PC-3 (cell line): ENCODE results near the gene ABCC8. TPM values are rescaled to one million over a fixed set of nuclear protein-coding genes. Genes with fewer than 3 reads are reported as not detected.

Experiments
- ATAC-seq: fragments of 200-7000 bp; cut with Tn5 transposase; 2 replicates; pipeline ENCODE4 v1.9.1; 2020; ENCODE audit warnings: mild to moderate bottlenecking, moderate library complexity
- BruUV-seq: library from RNA; stranded (reverse); fragments of 400-500 nt; replicated peaks from 2 replicates; lab custom pipeline; 2021; lab: Mats Ljungman, UMichigan
- CTCF ChIA-PET: fragments of 300-600 bp; sonication (Branson Sonifier 250); formaldehyde crosslinking; loops from one replicate; lab custom pipeline; 2022; ENCODE audit warnings: antibody characterized with exemption; lab: Charles Lee
- POLR2A ChIA-PET: fragments of 300-600 bp; sonication (Branson Sonifier 250); formaldehyde crosslinking; loops from one replicate; lab custom pipeline; 2022; ENCODE audit warnings: antibody characterized with exemption; ENCODE audit not compliant: unreplicated experiment; lab: Charles Lee
- DNase-seq: peaks from one replicate; pipeline ENCODE4 v3.0.0-alpha.2; 2015
- H2AFZ ChIP-seq: fragments of 300-600 bp; sonication (generic); 2 replicates; pipeline ENCODE4 v1.6.0; 2016; ENCODE audit warnings: antibody characterized with exemption, low read length
- H3F3A ChIP-seq: fragments of 300-600 bp; sonication (generic); one replicate; pipeline ENCODE4 v1.6.0; 2017; ENCODE audit warnings: antibody characterized with exemption, low read length, control low read depth, mild to moderate bottlenecking; ENCODE audit not compliant: unreplicated experiment
- H3K27ac ChIP-seq: fragments of 300-600 bp; sonication (generic); 2 replicates; pipeline ENCODE4 v1.5.1; 2016; ENCODE audit warnings: mild to moderate bottlenecking, low read length
- H3K27me3 ChIP-seq: fragments of 300-600 bp; sonication (generic); 2 replicates; pipeline ENCODE4 v1.6.1; 2016; ENCODE audit warnings: low read length, mixed read lengths
- H3K36me3 ChIP-seq: fragments of 300-600 bp; sonication (generic); 2 replicates; pipeline ENCODE4 v1.6.1; 2016; ENCODE audit warnings: low read depth, mixed run types, low read length, mixed read lengths
- H3K4me1 ChIP-seq: fragments of 300-600 bp; sonication (generic); 2 replicates; pipeline ENCODE4 v1.5.1; 2016; ENCODE audit warnings: low read length; ENCODE audit not compliant: insufficient read depth
- H3K4me2 ChIP-seq: fragments of 300-600 bp; sonication (generic); 2 replicates; pipeline ENCODE4 v1.6.0; 2016; ENCODE audit warnings: low read length
- H3K4me3 ChIP-seq: fragments of 300-600 bp; sonication (generic); 2 replicates; pipeline ENCODE4 v1.5.1; 2016; ENCODE audit warnings: mild to moderate bottlenecking, low read length, mixed read lengths
- H3K79me2 ChIP-seq: fragments of 300-600 bp; sonication (generic); 2 replicates; pipeline ENCODE4 v1.6.1; 2017; ENCODE audit warnings: low read length, mixed read lengths
- H3K9ac ChIP-seq: fragments of 300-600 bp; sonication (generic); 2 replicates; pipeline ENCODE4 v1.6.0; 2016; ENCODE audit warnings: mild to moderate bottlenecking, low read length
- H3K9me2 ChIP-seq: fragments of 300-600 bp; sonication (generic); replicated peaks from 2 replicates; pipeline ENCODE4 v1.6.1; 2016; ENCODE audit warnings: mixed run types, low read length, mixed read lengths
- H3K9me3 ChIP-seq: fragments of 300-600 bp; sonication (generic); 2 replicates; pipeline ENCODE4 v1.6.1; 2016; ENCODE audit warnings: low read length, mixed read lengths
- H4K20me1 ChIP-seq: fragments of 300-600 bp; sonication (generic); 2 replicates; pipeline ENCODE4 v1.6.1; 2016; ENCODE audit warnings: low read length, mixed read lengths
- CTCF ChIP-seq: fragments of 300-600 bp; sonication (generic); conservative IDR thresholded peaks from 2 replicates; pipeline ENCODE4 v1.5.1; 2017; ENCODE audit warnings: antibody characterized with exemption, low read depth, mild to moderate bottlenecking, low read length
- EZH2 ChIP-seq: fragments of 300-600 bp; sonication (generic); IDR thresholded peaks from one replicate; pipeline ENCODE4 v1.6.1; 2017; ENCODE audit warnings: antibody characterized with exemption, mild to moderate bottlenecking, low read length; ENCODE audit not compliant: unreplicated experiment
- EZH2phosphoT487 ChIP-seq: fragments of 300-600 bp; sonication (generic); IDR thresholded peaks from 2 replicates; pipeline ENCODE4 v1.6.1; 2018; ENCODE audit warnings: mild to moderate bottlenecking, antibody characterized with exemption, low read length, borderline replicate concordance
- intact Hi-C: fragments of 100-400 bp; cut with micrococcal nuclease; formaldehyde crosslinking; loops from 2 replicates; pipeline ENCODE4 v1.9.0; 2023
- total RNA-seq: library from RNA; depleted of rRNA; stranded (reverse); fragments of >200 nt; gene quantifications from 2 replicates; pipeline ENCODE4 v1.2.3, GENCODE V29; 2014

The ABCC8 gene
- total RNA-seq, 1 experiment from 2014 or later = not detected

GRCh38 chr11:17505146-17505545 is 28.5 kb upstream of the ABCC8 start:
- TF ChIP-seq CTCF = no peak
- no peak for TF ChIP-seq EZH2phosphoT487
- no peak for TF ChIP-seq EZH2
- H3K9ac ChIP-seq = no peak overlapping the region
- no peaks in the 10 kb centered on the region for H3K9me2 ChIP-seq
- ATAC-seq (no peak), DNase-seq (no peak)
- H3F3A ChIP-seq = no peaks in the 10 kb centered on the region
- BruUV-seq = no TSS peak
- intact Hi-C loops = loop anchor here (10.0 kb wide), 1 partner anchor 270 kb away; no protein-coding TSS in a partner anchor
- H3K27ac ChIP-seq = no peak overlapping the region
- H3K4me2 ChIP-seq = no peak overlapping the region
- ChIA-PET CTCF (interaction anchor here (0.6 to 1.5 kb wide), 2 partner anchors 23 to 122 kb away, joined by 3 to 4 read pairs; no protein-coding TSS in a partner anchor), POLR2A (no interaction called here)
- no peaks in the 10 kb centered on the region for H3K36me3 ChIP-seq
- no peak overlapping the region for H3K4me3 ChIP-seq
- no peaks in the 10 kb centered on the region for H3K9me3 ChIP-seq
- no peaks in the 10 kb centered on the region for H4K20me1 ChIP-seq
- H3K27me3 ChIP-seq = peaks cover 14% of the 10 kb centered on the region
- H3K4me1 ChIP-seq = no peaks in the 10 kb centered on the region
- H3K79me2 ChIP-seq = no peaks in the 10 kb centered on the region
- H2AFZ ChIP-seq = no peak overlapping the region

- Histone ChIP-seq H2AFZ (no peak overlapping the region), H3K9me3 (no peaks in the 10 kb centered on the region), H3K9me2 (no peaks in the 10 kb centered on the region), H3K9ac (no peak overlapping the region), H4K20me1 (no peaks in the 10 kb centered on the region), H3K27me3 (peaks cover 10% of the 10 kb centered on the region; the same call in 1 of the 2 replicates), H3K4me1 (no peaks in the 10 kb centered on the region), H3F3A (no peaks in the 10 kb centered on the region), H3K36me3 (no peaks in the 10 kb centered on the region), H3K79me2 (no peaks in the 10 kb centered on the region), H3K4me3 (no peak overlapping the region), H3K4me2 (no peak overlapping the region), H3K27ac (no peak overlapping the region)
- ChIA-PET POLR2A (no interaction called here), CTCF (interaction anchor here (0.6 to 1.5 kb wide), 2 partner anchors 24 to 121 kb away, joined by 3 to 4 read pairs; no protein-coding TSS in a partner anchor)
- intact Hi-C loops = loop anchor here (1.0 to 10.0 kb wide), 3 partner anchors 115 to 270 kb away; no protein-coding TSS in a partner anchor
- DNase-seq = peak; percentile 74
- TF ChIP-seq CTCF = peak; percentile 84
- no peak for TF ChIP-seq EZH2phosphoT487
- ATAC-seq = peak; percentile 88
- no TSS peak for BruUV-seq
Measured at GRCh38 chr11:17504330-17505107, 27.9 kb upstream of the ABCC8 start.

- Histone ChIP-seq H3K9me2 (no peaks in the 10 kb centered on the region), H3K36me3 (no peaks in the 10 kb centered on the region), H3K79me2 (no peaks in the 10 kb centered on the region), H3K4me2 (no peak overlapping the region), H2AFZ (no peak overlapping the region), H3K27ac (no peak overlapping the region), H3K4me3 (no peak overlapping the region), H3K9ac (no peak overlapping the region), H4K20me1 (no peaks in the 10 kb centered on the region), H3K27me3 (0 out of 2 replicates have a peak, but pooled peaks cover 2% of the 10 kb centered on the region), H3F3A (no peaks in the 10 kb centered on the region), H3K4me1 (no peaks in the 10 kb centered on the region), H3K9me3 (no peaks in the 10 kb centered on the region)
- no peak for ATAC-seq
- no peak for DNase-seq
- TF ChIP-seq CTCF (no peak), EZH2 (no peak), EZH2phosphoT487 (no peak)
- ChIA-PET CTCF (interaction anchor here (0.6 to 1.1 kb wide), 2 partner anchors 83 to 119 kb away, joined by 3 read pairs; no protein-coding TSS in a partner anchor), POLR2A (no interaction called here)
- no TSS peak for BruUV-seq
- intact Hi-C loops = loop anchor here (10.0 kb wide), 1 partner anchor 268 kb away; no protein-coding TSS in a partner anchor
Measured at GRCh38 chr11:17502630-17503029, 26.0 kb upstream of the ABCC8 start.
